Lower lobe of right lung (tissue), 2 donors: Measurements from ENCODE around the gene SLX4IP. TPM values are rescaled to one million over a fixed set of nuclear protein-coding genes. Genes with fewer than 3 reads are reported as not detected.
"Not testable (repeated sequence)": the region's sequence is repeated elsewhere in the genome, so short reads cannot be mapped to it uniquely, and the experiment has no call there.

Experiments
- ATAC-seq, 2 donors: fragments of 200-7000 bp; cut with Tn5 transposase; one replicate each; pipeline ENCODE4 v1.9.1; 2020 to 2022; ENCODE audit warnings: mild to moderate bottlenecking in 2 of 2, moderate library complexity in 2 of 2
- DNase-seq: peaks from one replicate; pipeline ENCODE4 v3.0.0-alpha.2; 2020
- H3K27ac ChIP-seq: fragments of 200-600 bp; one replicate; pipeline ENCODE4 v1.8.0; 2022
- H3K27me3 ChIP-seq: fragments of 200-600 bp; one replicate; pipeline ENCODE4 v1.8.0; 2022; ENCODE audit warnings: low read depth
- H3K36me3 ChIP-seq: fragments of 200-600 bp; one replicate; pipeline ENCODE4 v1.8.0; 2022; ENCODE audit warnings: mild to moderate bottlenecking
- H3K4me1 ChIP-seq: fragments of 200-600 bp; one replicate; pipeline ENCODE4 v1.8.0; 2022
- H3K4me3 ChIP-seq: fragments of 200-600 bp; one replicate; pipeline ENCODE4 v1.8.0; 2022; ENCODE audit warnings: mild to moderate bottlenecking
- H3K9me3 ChIP-seq: fragments of 200-600 bp; one replicate; pipeline ENCODE4 v1.8.0; 2022
- intact Hi-C: fragments of 100-400 bp; cut with DNase I; formaldehyde crosslinking; loops from one replicate; pipeline ENCODE4 v1.11.0; 2022
- long read RNA-seq: library from polyadenylated mRNA; unstranded; transcript quantifications from one replicate; pipeline ENCODE4 v2.0.0, GENCODE V29; 2021
- total RNA-seq: library from RNA; stranded (reverse); fragmentation: NEBNext Ultra II Directional; extraction: Animal tissue kit (Norgen Biotek cat#: 25700); gene quantifications from one replicate; pipeline ENCODE4 v1.2.1, GENCODE V29; 2021
- TF ChIP-seq, protein P1 (sequence below): fragments of 200-600 bp; IDR thresholded peaks from one replicate; pipeline ENCODE4 v1.8.0; 2022; ENCODE audit warnings: antibody characterized with exemption, mild to moderate bottlenecking
- donor health status: DM: no; HTN: yes; CAD: no; lungs with severe emphysema.

SLX4IP gene
- 5.8 TPM for total RNA-seq
- long read RNA-seq, full-length matches to known transcripts: 1 of 5 reads
- long read RNA-seq, partial matches to known transcripts: 0 of 5 reads
- long read RNA-seq, other reads (novel, unspliced or antisense): 4 of 5 reads

GRCh38 chr20:10434832-10435812 lies at the start of gene SLX4IP:
Gene SLX4IP (plus strand): TSS chr20:10435305. CDS start chr20:10458205, 22,900 bp downstream.
- Histone ChIP-seq H3K27ac (peak within 1 kb of the TSS; percentile 94), H3K4me3 (peak within 1 kb of the TSS; percentile 97), H3K4me1 (peaks cover 33% of the 10 kb centered on the region), H3K27me3 (no peaks in the 10 kb centered on the region), H3K36me3 (no peaks in the 10 kb centered on the region), H3K9me3 (no peaks in the 10 kb centered on the region)
- TF ChIP-seq, protein P1, sequence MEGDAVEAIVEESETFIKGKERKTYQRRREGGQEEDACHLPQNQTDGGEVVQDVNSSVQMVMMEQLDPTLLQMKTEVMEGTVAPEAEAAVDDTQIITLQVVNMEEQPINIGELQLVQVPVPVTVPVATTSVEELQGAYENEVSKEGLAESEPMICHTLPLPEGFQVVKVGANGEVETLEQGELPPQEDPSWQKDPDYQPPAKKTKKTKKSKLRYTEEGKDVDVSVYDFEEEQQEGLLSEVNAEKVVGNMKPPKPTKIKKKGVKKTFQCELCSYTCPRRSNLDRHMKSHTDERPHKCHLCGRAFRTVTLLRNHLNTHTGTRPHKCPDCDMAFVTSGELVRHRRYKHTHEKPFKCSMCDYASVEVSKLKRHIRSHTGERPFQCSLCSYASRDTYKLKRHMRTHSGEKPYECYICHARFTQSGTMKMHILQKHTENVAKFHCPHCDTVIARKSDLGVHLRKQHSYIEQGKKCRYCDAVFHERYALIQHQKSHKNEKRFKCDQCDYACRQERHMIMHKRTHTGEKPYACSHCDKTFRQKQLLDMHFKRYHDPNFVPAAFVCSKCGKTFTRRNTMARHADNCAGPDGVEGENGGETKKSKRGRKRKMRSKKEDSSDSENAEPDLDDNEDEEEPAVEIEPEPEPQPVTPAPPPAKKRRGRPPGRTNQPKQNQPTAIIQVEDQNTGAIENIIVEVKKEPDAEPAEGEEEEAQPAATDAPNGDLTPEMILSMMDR: no peak
- peak; percentile 90 to 91 for ATAC-seq
- intact Hi-C loops: no loop called here
- peak; percentile 93 for DNase-seq

GRCh38 chr20:10385850-10386544 lies 49.1 kb upstream of the SLX4IP start:
- Histone ChIP-seq H3K4me3 (no peak overlapping the region), H3K4me1 (no peaks in the 10 kb centered on the region), H3K9me3 (no peaks in the 10 kb centered on the region), H3K27me3 (no peaks in the 10 kb centered on the region), H3K27ac (no peak overlapping the region), H3K36me3 (no peaks in the 10 kb centered on the region)
- DNase-seq (no peak), ATAC-seq (no peak)
- intact Hi-C loops: no loop called here
- TF ChIP-seq, protein P1: no peak

GRCh38 chr20:10387686-10388085 lies 47.4 kb upstream of the SLX4IP start:
- ATAC-seq: no peak
- TF ChIP-seq, protein P1: no peak
- Histone ChIP-seq H3K36me3 (no peaks in the 10 kb centered on the region), H3K27me3 (no peaks in the 10 kb centered on the region), H3K4me1 (no peaks in the 10 kb centered on the region), H3K9me3 (no peaks in the 10 kb centered on the region), H3K27ac (no peak overlapping the region), H3K4me3 (no peak overlapping the region)
- intact Hi-C loops: no loop called here
- no peak for DNase-seq

DNA sequence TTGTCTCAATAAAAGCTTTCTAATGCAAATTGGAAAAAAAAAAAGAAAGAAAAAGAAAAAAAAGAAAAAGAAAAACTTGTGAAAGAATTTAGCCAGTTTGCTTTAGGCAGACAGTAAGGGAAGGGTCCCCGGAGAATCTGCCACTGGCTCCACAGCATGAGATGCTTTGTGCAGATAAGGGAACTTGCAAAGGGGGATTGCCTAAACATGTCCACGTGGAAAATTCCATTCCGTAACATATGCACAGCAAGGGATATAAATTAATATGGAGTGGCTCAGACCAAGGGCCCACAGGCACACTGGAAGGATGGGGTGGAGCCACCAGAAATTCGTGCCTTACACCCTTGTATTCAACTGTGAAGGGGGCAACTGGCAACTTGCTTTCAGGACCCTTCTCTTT lies 46.5 kb upstream of the SLX4IP start:
- no peaks in the 10 kb centered on the region for H3K9me3 ChIP-seq
- H3K27ac ChIP-seq: no peak overlapping the region
- intact Hi-C loops: no loop called here
- no peaks in the 10 kb centered on the region for H3K4me1 ChIP-seq
- DNase-seq (no peak), ATAC-seq (no peak)
- TF ChIP-seq, protein P1: no peak
- H3K36me3 ChIP-seq: no peaks in the 10 kb centered on the region
- H3K27me3 ChIP-seq: no peaks in the 10 kb centered on the region
- no peak overlapping the region for H3K4me3 ChIP-seq

- Histone ChIP-seq H3K27ac (no peak overlapping the region), H3K36me3 (no peaks in the 10 kb centered on the region), H3K27me3 (no peaks in the 10 kb centered on the region), H3K4me1 (no peaks in the 10 kb centered on the region), H3K4me3 (no peak overlapping the region), H3K9me3 (no peaks in the 10 kb centered on the region)
- DNase-seq: no peak
- no peak for ATAC-seq
- intact Hi-C loops: no loop called here
- TF ChIP-seq, protein P1: no peak
Observed at GRCh38 chr20:10390709-10391108, 44.4 kb upstream of the SLX4IP start.

DNA sequence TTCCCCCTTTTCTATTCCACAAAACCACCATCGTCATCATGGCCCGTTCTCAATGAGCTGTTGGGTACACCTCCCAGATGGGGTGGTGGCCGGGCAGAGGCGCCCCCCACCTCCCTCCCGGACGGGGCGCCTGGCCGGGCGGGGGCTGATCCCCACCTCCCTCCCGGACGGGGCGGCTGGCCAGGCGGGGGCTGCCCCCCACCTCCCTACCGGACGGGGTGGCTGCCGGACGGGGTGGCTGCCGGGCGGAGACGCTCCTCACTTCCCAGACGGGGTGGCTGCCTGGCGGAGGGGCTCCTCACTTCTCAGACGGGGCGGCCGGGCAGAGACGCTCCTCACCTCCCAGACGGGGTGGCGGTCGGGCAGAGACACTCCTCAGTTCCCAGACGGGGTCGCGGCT lies 40.4 kb upstream of the SLX4IP start:
- ATAC-seq, DNase-seq, H3K36me3 ChIP-seq, H3K9me3 ChIP-seq, H3K27me3 ChIP-seq, intact Hi-C loops, H3K4me1 ChIP-seq, H3K4me3 ChIP-seq, H3K27ac ChIP-seq: not testable (repeated sequence)
